GM12875 (cell line): ENCODE results near the gene VIP.

ENCODE experiments used
- H3K4me3 ChIP-seq: one replicate; pipeline ENCODE4 v1.5.1; 2011; ENCODE audit warnings: low read depth, low read length, control low read depth
- TF ChIP-seq, protein P1 (sequence below): IDR thresholded peaks from 2 replicates; pipeline ENCODE4 v1.5.1; 2011; ENCODE audit warnings: low read depth, mild to moderate bottlenecking, control low read depth, inconsistent platforms, low read length, moderate library complexity, borderline replicate concordance; ENCODE audit not compliant: insufficient read depth

VIP gene

DNA sequence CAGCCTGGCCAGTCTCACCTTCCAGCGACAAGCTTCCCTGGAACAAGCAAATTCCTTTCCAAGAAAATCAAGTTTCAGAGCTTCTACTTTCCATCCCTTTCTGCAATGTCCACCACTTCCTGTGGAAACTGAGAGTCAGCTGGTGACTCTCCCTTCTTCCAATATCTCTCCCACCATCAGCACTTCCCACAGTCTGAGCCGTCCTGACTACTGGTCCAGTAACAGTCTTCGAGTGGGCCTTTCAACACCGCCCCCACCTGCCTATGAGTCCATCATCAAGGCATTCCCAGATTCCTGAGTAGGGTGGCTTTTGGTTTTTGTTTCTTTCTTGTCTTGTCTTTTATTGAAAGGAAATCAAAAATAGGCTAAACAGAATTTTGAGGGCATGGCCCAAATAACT, 28.6 kb upstream of the VIP start:
- no peak overlapping the region for H3K4me3 ChIP-seq
- TF ChIP-seq, protein P1, sequence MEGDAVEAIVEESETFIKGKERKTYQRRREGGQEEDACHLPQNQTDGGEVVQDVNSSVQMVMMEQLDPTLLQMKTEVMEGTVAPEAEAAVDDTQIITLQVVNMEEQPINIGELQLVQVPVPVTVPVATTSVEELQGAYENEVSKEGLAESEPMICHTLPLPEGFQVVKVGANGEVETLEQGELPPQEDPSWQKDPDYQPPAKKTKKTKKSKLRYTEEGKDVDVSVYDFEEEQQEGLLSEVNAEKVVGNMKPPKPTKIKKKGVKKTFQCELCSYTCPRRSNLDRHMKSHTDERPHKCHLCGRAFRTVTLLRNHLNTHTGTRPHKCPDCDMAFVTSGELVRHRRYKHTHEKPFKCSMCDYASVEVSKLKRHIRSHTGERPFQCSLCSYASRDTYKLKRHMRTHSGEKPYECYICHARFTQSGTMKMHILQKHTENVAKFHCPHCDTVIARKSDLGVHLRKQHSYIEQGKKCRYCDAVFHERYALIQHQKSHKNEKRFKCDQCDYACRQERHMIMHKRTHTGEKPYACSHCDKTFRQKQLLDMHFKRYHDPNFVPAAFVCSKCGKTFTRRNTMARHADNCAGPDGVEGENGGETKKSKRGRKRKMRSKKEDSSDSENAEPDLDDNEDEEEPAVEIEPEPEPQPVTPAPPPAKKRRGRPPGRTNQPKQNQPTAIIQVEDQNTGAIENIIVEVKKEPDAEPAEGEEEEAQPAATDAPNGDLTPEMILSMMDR, result no peak

DNA sequence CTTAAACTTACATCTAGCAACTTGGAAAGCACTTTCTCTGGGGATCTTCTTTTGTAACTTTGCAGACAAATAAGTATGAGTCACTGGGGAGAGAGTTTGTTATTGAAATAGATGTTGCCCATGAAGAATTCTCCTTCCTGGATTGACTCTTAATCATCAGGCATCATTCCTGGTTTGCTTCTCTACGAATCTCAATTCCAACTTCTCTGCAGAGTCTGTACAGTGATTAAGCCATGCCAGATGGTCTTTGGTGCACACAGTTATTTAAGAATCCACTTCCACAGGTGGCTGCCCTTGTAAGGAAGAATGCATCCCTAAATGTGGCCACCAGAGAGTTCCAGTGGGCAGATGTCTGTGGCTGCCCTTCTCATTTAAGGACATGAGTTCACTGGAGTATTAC, 27.2 kb upstream of the VIP start:
- TF ChIP-seq, protein P1, result no peak
- H3K4me3 ChIP-seq, result no peak overlapping the region

- TF ChIP-seq, protein P1, result no peak
- no peak overlapping the region for H3K4me3 ChIP-seq
These were observed 24.3 kb upstream of the VIP start for GRCh38 chr6:152726313-152726712.

GRCh38 chr6:152727507-152727906, 23.1 kb upstream of the VIP start:
- H3K4me3 ChIP-seq, result no peak overlapping the region
- TF ChIP-seq, protein P1, result no peak

GRCh38 chr6:152734630-152735029, 16.0 kb upstream of the VIP start:
- no peak overlapping the region for H3K4me3 ChIP-seq
- TF ChIP-seq, protein P1, result no peak

- H3K4me3 ChIP-seq, result no peak overlapping the region
- TF ChIP-seq, protein P1, result no peak
These were observed 13.8 kb upstream of the VIP start for GRCh38 chr6:152736687-152737273.

GRCh38 chr6:152745509-152746171, 5.0 kb upstream of the VIP start:
- TF ChIP-seq, protein P1, result no peak
- H3K4me3 ChIP-seq, result no peak overlapping the region
